SJCRH30 (cell line): ENCODE data around the gene CYSLTR2. TPM values are rescaled to one million over a fixed set of nuclear protein-coding genes. Genes with fewer than 3 reads are reported as not detected.

ENCODE experiments used
- DNase-seq, 2 experiments: peaks; one replicate each; pipeline ENCODE4 v3.0.0-alpha.2; 2015 to 2020
- H3K27ac ChIP-seq: fragments of 250-450 bp; sonication (Bioruptor Pico); 2 replicates; pipeline ENCODE4 v1.5.1; 2020; ENCODE audit warnings: mild to moderate bottlenecking, moderate library complexity
- H3K27me3 ChIP-seq: fragments of 250-450 bp; sonication (Bioruptor Pico); 2 replicates; pipeline ENCODE4 v1.5.1; 2020; ENCODE audit warnings: mild to moderate bottlenecking, moderate library complexity
- H3K36me3 ChIP-seq: fragments of 250-450 bp; sonication (Bioruptor Pico); 2 replicates; pipeline ENCODE4 v1.5.1; 2020; ENCODE audit warnings: mild to moderate bottlenecking, moderate library complexity
- H3K4me1 ChIP-seq: fragments of 250-450 bp; sonication (Bioruptor Pico); 2 replicates; pipeline ENCODE4 v1.5.1; 2020; ENCODE audit warnings: mild to moderate bottlenecking, moderate library complexity
- H3K4me3 ChIP-seq: fragments of 250-450 bp; sonication (Bioruptor Pico); 2 replicates; pipeline ENCODE4 v1.5.1; 2020; ENCODE audit warnings: mild to moderate bottlenecking, moderate library complexity
- H3K9me3 ChIP-seq: fragments of 250-450 bp; sonication (Bioruptor Pico); replicated peaks from 2 replicates; pipeline ENCODE4 v1.5.1; 2020; ENCODE audit warnings: mild to moderate bottlenecking, moderate library complexity
- total RNA-seq: library from RNA; depleted of rRNA; stranded (reverse); fragments of >200 nt; shearing (Covaris generic); gene quantifications from 2 replicates; pipeline ENCODE4 v1.2.3, GENCODE V29; 2014; rRNA removed

The CYSLTR2 gene, protein sequence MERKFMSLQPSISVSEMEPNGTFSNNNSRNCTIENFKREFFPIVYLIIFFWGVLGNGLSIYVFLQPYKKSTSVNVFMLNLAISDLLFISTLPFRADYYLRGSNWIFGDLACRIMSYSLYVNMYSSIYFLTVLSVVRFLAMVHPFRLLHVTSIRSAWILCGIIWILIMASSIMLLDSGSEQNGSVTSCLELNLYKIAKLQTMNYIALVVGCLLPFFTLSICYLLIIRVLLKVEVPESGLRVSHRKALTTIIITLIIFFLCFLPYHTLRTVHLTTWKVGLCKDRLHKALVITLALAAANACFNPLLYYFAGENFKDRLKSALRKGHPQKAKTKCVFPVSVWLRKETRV
- not detected in 2 replicates for total RNA-seq

DNA sequence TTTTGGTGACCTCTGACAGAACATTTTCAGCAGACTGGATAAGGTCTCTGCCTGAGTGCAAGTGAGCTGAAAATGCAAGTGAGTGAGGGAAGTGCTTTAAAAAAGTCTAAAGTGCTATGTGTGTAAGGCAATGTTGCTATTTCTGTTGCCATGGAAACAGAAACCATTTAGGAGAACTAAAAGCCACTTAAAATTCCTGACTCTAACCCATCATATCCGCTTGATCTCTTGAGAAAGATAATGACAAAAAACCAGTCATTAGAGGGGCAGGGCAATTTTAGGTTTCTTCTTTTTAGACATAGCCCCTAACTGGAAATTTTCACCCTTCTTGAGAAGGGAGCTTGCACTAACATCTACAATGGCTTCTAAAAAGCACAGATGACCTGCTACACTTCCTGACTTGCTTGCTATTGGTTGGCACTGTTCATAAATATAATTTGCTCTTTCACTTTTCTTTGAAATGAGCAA, at the start of gene CYSLTR2:
CYSLTR2 (plus strand) TSS at position 458 of the 468 bp plus-strand sequence. CDS start 52,889 bp downstream, outside the sequence.
- Histone ChIP-seq H3K4me1 (no peaks in the 10 kb centered on the region), H3K27me3 (no peaks in the 10 kb centered on the region), H3K4me3 (no peak within 1 kb of the TSS), H3K9me3 (no peaks in the 10 kb centered on the region), H3K27ac (no peak within 1 kb of the TSS), H3K36me3 (no peaks in the 10 kb centered on the region)
- no peak for DNase-seq

DNA sequence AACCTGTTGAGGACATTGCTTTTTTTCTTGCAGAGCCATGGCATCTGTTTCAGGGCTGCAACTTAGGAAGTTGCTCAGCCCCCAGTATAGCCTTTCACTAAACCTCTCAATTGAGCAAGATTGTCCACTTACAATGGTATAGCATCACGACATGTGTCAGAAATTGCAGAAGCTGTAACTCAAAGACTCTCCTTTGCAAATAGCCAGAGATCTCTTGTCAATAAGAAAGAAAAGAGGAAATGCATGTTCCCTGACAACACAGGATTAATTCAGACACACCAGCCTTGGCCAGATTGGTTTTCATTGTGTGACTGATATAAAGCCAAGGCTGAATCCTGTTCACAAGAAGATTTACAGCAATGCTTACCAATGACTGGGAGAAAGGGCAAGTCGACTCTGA, 38.7 kb upstream of the CYSLTR2 start:
- no peak for DNase-seq
- H3K27ac ChIP-seq: no peak overlapping the region
- H3K9me3 ChIP-seq: no peaks in the 10 kb centered on the region

DNA sequence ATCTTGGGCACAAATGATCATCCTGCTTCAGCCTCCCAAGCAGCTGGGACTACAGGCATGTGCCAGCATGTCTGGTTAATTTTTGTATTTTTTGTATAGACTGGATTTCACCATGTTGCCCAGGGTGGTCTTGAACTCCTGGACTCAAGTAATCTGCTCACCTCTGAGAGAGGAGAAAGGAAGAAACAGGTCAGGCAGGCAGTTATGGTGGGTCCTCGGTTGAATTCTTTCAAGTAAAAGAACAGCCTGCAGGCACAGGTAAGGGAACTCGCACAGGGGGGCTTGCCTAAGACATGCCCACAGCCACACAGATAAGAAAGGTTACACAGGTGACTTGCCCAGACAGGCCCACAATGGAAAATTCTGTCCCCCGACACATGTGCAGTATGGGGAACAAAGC, 34.8 kb upstream of the CYSLTR2 start:
- no peaks in the 10 kb centered on the region for H3K9me3 ChIP-seq
- no peaks in the 10 kb centered on the region for H3K36me3 ChIP-seq
- no peak for DNase-seq
- H3K27ac ChIP-seq: no peak overlapping the region
- no peaks in the 10 kb centered on the region for H3K27me3 ChIP-seq
- H3K4me1 ChIP-seq: no peaks in the 10 kb centered on the region
- H3K4me3 ChIP-seq: no peak overlapping the region

More for the DNA sequence above, 38.7 kb upstream of the CYSLTR2 start:
- Histone ChIP-seq H3K4me3 (no peak overlapping the region), H3K27me3 (no peaks in the 10 kb centered on the region), H3K4me1 (no peaks in the 10 kb centered on the region), H3K36me3 (no peaks in the 10 kb centered on the region)

DNA sequence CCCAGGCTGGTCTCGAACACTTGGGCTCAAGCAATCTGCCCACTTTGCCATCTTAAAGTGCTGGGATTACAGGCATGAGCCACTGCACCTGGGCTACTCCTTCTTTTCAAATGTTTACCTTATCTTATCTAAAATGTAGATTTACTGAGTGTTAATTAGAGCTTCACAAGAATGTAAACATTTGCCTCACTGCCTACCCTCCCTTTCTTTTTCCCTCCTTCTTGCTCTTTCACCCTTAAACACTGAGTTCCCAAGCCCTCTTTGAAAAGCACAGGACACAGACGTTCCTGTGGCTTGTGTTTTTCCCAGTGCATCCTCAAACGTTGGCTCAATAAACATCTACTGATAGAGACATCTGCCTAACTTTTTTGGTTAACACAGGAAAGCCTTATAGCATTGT, 32.7 kb upstream of the CYSLTR2 start:
- Histone ChIP-seq H3K9me3 (no peaks in the 10 kb centered on the region), H3K4me3 (no peak overlapping the region), H3K27me3 (no peaks in the 10 kb centered on the region), H3K4me1 (no peaks in the 10 kb centered on the region), H3K27ac (no peak overlapping the region), H3K36me3 (no peaks in the 10 kb centered on the region)
- DNase-seq: no peak

DNA sequence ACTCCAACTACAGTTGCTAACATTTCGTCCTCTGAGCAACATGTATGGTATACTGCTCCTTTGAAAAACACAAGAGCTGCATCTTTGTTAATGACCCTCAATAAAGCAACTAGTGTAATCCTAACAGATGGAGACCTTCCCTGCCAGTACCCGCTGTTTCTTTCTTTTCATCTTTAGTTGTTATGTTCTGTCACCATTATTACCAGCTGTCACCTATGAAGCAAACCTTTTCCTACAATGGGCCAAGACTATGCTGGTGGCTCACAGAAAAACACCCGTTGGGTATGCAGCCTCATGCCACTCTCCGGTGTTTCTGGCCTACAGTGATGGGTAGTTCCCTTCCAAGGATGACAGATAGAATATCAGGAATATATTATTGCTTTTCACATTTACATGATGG, 29.7 kb upstream of the CYSLTR2 start:
- no peaks in the 10 kb centered on the region for H3K9me3 ChIP-seq
- no peaks in the 10 kb centered on the region for H3K4me1 ChIP-seq
- no peaks in the 10 kb centered on the region for H3K27me3 ChIP-seq
- H3K27ac ChIP-seq: no peak overlapping the region
- no peaks in the 10 kb centered on the region for H3K36me3 ChIP-seq
- DNase-seq: no peak
- H3K4me3 ChIP-seq: no peak overlapping the region

DNA sequence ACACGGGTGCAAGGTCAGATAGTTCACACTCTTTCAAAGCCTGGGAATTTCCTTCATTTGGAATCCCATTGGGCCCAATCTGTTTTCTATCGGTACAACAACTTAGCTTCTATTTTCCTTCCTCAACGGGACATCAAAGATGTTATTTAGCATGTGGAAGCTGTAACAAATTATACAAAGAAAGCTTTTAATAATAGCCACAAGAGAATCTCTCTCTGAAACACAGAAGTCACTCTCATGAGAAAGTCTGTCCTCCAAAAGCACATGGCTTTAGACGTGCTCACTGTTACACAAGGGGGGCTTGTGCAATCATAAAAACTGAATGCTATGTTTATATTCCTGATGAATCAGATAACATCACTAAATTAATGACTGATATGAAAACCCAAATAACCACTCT, 28.9 kb upstream of the CYSLTR2 start:
- no peaks in the 10 kb centered on the region for H3K36me3 ChIP-seq
- no peak overlapping the region for H3K27ac ChIP-seq
- no peaks in the 10 kb centered on the region for H3K4me1 ChIP-seq
- no peaks in the 10 kb centered on the region for H3K27me3 ChIP-seq
- DNase-seq: no peak
- H3K4me3 ChIP-seq: no peak overlapping the region
- no peaks in the 10 kb centered on the region for H3K9me3 ChIP-seq

DNA sequence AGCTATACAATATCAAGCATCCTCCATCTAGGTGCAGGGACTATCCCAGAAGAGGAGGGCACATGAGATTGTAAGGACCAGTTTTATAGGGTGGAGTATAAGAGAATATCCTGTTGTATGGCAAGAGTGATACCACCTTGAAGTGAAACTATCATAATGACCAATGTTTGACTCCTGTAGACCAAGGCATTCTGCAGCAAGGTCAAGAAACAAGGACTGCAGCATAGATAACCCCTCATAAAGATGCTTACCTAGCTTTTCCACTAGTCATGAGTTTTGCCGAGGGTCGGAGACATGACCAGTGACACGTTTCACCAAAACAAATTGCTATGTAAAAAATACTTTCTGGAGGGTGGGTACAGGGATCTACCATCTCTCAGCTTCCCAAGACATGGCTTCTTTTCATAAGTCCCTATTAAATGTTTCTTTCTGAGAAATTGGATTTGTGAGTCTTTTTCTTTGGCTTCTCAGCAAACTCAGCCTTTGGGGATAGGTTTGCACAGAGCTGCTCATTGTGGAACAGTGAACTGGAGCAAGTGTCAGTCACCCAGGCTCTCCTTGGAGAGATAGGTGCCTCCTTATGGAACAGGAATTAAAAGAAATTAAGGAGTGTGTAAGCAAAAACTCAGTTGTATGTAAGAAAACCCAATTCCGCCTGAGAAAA, 28.2 kb upstream of the CYSLTR2 start:
- DNase-seq: no peak
- Histone ChIP-seq H3K9me3 (no peaks in the 10 kb centered on the region), H3K4me3 (no peak overlapping the region), H3K27me3 (no peaks in the 10 kb centered on the region), H3K27ac (no peak overlapping the region), H3K4me1 (no peaks in the 10 kb centered on the region), H3K36me3 (no peaks in the 10 kb centered on the region)

DNA sequence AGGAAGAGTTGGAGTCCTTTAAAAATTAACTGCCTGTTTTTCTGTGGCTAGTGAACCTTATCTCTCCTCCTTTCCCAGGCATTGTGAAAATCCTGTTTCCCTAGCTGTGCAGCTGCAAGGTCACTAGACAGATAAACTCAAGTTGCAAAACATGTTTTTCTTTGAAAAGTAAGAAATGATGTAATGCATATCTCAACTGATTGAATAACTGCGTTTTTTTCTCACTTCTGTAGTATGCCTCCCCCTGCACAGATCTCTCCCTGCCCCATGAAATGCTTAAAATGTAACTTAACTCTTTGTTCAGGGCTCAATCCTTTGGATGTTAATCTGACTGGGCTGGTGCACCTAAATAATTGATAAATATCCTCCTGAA, 27.7 kb upstream of the CYSLTR2 start:
- H3K4me3 ChIP-seq: no peak overlapping the region
- H3K36me3 ChIP-seq: no peaks in the 10 kb centered on the region
- DNase-seq: no peak

DNA sequence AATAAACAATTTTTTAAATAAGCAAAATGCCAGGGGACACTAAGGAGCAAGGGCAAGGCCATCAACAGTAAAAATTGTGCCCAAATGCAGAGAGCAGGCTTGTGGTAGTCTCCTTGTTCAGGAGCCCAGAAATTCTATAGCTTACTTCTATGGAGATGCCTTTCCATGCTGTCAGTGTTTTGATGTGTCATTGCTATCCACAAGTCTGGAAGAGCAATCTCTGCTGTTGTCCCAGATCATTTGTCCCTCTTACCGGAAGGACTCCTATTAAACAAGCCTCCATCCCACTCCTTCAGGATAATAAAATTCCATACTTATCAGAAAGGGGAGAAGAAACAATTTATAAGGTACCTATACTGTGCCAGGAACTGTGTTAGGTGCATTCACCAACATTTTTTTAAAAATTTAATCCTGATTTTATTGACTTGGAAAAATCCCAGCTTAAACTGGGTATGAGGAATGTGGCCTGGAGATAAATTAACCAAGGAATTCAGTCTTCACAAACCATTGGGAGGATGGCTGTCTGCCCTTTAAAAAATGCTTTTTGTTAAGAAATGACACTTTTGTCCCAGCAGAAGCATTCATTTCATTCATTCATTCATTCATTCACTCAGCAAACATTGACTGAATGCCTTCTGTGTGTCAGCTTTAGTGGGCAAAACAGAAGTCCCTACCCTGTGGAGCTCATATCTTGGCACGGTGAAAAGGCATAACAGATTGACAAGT, 26.8 kb upstream of the CYSLTR2 start:
- H3K4me3 ChIP-seq: no peak overlapping the region
- no peak for DNase-seq
- H3K9me3 ChIP-seq: no peaks in the 10 kb centered on the region
- H3K27ac ChIP-seq: no peak overlapping the region
- no peaks in the 10 kb centered on the region for H3K4me1 ChIP-seq
- H3K36me3 ChIP-seq: no peaks in the 10 kb centered on the region
- H3K27me3 ChIP-seq: no peaks in the 10 kb centered on the region

More for the DNA sequence above, 27.7 kb upstream of the CYSLTR2 start:
- H3K27ac ChIP-seq: no peak overlapping the region
- no peaks in the 10 kb centered on the region for H3K27me3 ChIP-seq
- no peaks in the 10 kb centered on the region for H3K4me1 ChIP-seq
- no peaks in the 10 kb centered on the region for H3K9me3 ChIP-seq

DNA sequence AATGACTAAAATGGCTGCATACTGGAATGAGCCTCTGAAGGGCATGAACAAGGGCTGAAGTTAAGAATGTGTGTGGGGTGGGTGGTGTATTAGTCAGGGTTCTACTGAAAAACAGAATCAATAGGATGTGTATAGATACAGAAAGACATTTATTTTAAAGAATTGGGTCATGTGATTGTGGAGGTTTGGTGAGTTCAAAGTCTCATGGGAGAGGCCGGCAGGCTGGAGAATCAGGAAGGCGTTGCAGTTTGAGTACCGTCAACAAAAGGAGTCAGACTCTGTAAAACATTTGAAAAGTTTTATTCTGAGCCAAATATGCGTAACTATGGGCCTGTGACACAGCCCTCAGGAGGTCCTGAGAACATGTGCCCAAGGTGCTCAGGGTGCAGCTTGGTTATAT, 24.5 kb upstream of the CYSLTR2 start:
- no peaks in the 10 kb centered on the region for H3K4me1 ChIP-seq
- no peak overlapping the region for H3K4me3 ChIP-seq
- DNase-seq: no peak
- H3K27ac ChIP-seq: no peak overlapping the region
- H3K27me3 ChIP-seq: no peaks in the 10 kb centered on the region
- no peaks in the 10 kb centered on the region for H3K9me3 ChIP-seq
- no peaks in the 10 kb centered on the region for H3K36me3 ChIP-seq

DNA sequence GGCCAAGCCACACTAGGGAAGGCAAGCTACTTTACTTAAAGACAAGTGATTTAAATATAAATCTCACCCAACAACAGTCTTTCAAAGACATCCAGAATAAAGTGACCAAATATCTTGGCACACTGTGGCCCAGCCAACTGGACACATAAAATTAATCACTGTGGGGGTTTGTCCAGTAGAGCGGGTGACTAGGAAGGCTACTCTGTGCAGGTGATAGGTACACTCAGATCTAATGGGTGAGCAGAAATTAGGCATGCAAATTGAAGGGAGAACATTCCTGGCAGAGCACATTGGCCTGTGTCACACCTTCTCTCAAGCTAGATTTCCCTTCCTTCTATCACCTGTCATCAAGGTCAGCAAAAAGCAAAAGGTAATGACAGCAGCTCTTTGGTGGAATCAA, 23.4 kb upstream of the CYSLTR2 start:
- DNase-seq: no peak
- Histone ChIP-seq H3K27me3 (no peaks in the 10 kb centered on the region), H3K4me3 (no peak overlapping the region), H3K9me3 (0 out of 2 replicates have a peak, but pooled peaks cover 4% of the 10 kb centered on the region), H3K27ac (no peak overlapping the region), H3K36me3 (no peaks in the 10 kb centered on the region), H3K4me1 (no peaks in the 10 kb centered on the region)

DNA sequence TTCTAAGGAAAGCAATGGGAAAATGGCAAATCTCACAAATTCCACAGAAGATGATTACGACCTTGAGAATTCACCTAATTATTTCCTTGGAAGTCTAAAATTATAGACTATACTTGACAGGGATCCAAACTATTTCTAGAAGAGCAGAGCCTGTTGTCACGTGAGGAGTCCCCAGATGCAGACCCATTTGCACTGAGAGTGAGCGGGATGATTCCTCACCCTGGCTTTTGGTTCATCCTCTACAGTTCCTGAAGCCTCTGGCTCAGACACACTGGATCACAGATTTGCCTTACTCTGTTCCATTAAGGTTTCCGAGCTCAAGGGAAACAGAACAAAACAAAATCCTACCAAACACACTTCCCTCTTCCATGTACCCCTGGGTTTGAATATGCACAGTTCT, 23.0 kb upstream of the CYSLTR2 start:
- no peak overlapping the region for H3K27ac ChIP-seq
- no peak for DNase-seq
- H3K4me3 ChIP-seq: no peak overlapping the region
- H3K4me1 ChIP-seq: no peaks in the 10 kb centered on the region
- H3K27me3 ChIP-seq: no peaks in the 10 kb centered on the region
- 0 out of 2 replicates have a peak, but pooled peaks cover 5% of the 10 kb centered on the region for H3K9me3 ChIP-seq
- H3K36me3 ChIP-seq: no peaks in the 10 kb centered on the region

DNA sequence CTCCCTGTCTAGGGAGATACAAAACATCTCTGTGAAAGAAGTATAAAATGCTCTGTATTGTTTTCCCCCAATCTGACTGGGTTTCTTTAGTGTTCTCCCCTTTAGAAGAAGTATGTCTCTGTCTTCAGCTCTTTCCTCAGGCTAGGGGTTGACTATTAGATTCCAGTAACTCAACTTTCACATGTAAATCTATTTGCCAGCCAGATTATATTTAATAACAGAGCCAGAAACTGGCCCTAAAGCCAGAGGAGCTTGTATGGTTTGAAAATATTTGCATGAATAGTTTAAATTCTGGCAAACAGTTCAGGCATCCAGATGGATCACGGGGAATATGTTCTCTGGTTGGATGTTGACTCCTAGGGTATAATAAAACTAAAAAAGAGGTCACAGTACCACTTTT, 22.3 kb upstream of the CYSLTR2 start:
- DNase-seq: no peak
- Histone ChIP-seq H3K27me3 (no peaks in the 10 kb centered on the region), H3K27ac (no peak overlapping the region), H3K4me3 (no peak overlapping the region), H3K36me3 (no peaks in the 10 kb centered on the region), H3K9me3 (0 out of 2 replicates have a peak, but pooled peaks cover 5% of the 10 kb centered on the region), H3K4me1 (no peaks in the 10 kb centered on the region)

DNA sequence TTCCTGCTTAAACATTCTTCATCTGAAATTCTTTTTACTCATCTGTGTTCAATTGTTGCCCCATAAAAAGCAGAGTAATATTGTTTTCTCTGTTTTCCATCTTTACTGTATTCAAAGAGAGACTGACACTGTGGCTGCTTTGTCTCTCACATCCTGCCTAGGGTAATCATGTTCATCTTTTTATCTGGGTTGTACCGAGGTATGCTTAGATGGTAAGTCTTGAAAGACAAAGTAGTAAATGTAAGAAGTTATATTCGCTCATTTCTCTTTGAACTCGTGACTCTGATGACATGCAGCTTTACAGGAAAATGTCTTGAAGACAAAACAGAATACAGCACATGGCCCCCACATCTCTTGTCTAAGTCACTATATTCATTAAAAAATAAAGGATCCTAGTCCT, 20.0 kb upstream of the CYSLTR2 start:
- no peaks in the 10 kb centered on the region for H3K36me3 ChIP-seq
- no peak overlapping the region for H3K4me3 ChIP-seq
- no peaks in the 10 kb centered on the region for H3K27me3 ChIP-seq
- H3K9me3 ChIP-seq: 0 out of 2 replicates have a peak, but pooled peaks cover 5% of the 10 kb centered on the region
- H3K27ac ChIP-seq: no peak overlapping the region
- DNase-seq: no peak
- no peaks in the 10 kb centered on the region for H3K4me1 ChIP-seq

DNA sequence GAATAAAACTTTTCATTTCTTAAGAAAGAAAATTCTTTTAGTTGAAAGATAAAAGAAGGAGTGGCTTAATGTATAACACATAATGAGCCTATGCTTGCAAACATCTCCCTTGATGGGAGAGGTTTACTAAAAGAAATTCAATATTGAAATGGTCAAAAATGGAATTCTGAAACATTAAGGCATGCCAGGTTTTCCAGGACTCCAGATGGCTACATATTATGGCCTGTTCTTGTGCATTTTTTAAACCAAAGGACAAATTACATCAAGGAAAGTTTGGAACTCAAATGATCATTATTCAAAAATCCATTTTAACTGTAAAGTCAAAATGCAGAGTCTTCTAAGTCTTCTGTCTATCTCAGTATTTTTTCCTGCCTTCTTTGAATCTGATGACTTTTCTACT, 19.1 kb upstream of the CYSLTR2 start:
- Histone ChIP-seq H3K27ac (no peak overlapping the region), H3K36me3 (no peaks in the 10 kb centered on the region), H3K4me3 (no peak overlapping the region), H3K4me1 (no peaks in the 10 kb centered on the region), H3K27me3 (no peaks in the 10 kb centered on the region), H3K9me3 (0 out of 2 replicates have a peak, but pooled peaks cover 5% of the 10 kb centered on the region)
- DNase-seq: no peak
